Uterus (tissue), 2 donors: ENCODE measurements around the gene TEC.

Experiments
- POLR2A ChIP-seq, 2 donors: fragments of 450-650 bp; IDR thresholded peaks; one replicate each; pipeline ENCODE4 v1.6.1; 2016; ENCODE audit warnings: antibody characterized with exemption in 2 of 2, mild to moderate bottlenecking in 1 of 2, moderate library complexity in 1 of 2
- TF ChIP-seq, protein P1 (sequence below), 4 experiments: fragments of 200-600 bp in 2 of 4; fragments of 450-650 bp in 2 of 4; sonication (generic) in 2 of 4; IDR thresholded peaks; one replicate each; pipeline ENCODE4 v1.5.1; 2016 to 2019; ENCODE audit warnings: antibody characterized with exemption in 4 of 4, mild to moderate bottlenecking in 2 of 4, moderate library complexity in 1 of 4

DNA sequence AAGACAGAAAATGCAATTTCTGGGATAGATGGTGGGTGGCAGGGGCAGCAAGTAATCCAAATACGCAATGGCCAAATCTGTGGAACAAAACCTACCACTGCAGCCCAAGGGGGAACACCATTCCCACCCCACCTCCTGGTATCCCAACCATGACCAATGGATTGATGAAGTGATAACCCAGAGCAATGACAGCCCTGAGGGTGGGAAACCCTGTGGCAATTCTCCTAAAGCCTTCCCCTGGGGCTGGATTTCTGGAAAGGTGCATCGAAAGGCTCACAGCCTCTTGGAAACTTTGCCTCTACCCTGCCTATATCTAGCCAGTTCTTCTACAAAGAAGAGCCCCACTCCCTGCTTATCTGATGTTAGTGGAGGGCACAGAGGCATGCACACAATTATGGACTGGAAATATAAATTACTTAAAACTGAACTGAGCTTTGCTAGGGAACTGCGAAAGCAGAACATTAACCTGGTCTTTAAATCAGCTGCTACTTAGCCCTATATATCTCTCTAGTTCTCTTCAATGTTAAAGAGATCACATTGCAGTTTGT is 75.6 kb downstream of the TEC start:
- TF ChIP-seq POLR2A (IDR thresholded peaks at IDR 0.05), result no peak
- TF ChIP-seq, protein P1, sequence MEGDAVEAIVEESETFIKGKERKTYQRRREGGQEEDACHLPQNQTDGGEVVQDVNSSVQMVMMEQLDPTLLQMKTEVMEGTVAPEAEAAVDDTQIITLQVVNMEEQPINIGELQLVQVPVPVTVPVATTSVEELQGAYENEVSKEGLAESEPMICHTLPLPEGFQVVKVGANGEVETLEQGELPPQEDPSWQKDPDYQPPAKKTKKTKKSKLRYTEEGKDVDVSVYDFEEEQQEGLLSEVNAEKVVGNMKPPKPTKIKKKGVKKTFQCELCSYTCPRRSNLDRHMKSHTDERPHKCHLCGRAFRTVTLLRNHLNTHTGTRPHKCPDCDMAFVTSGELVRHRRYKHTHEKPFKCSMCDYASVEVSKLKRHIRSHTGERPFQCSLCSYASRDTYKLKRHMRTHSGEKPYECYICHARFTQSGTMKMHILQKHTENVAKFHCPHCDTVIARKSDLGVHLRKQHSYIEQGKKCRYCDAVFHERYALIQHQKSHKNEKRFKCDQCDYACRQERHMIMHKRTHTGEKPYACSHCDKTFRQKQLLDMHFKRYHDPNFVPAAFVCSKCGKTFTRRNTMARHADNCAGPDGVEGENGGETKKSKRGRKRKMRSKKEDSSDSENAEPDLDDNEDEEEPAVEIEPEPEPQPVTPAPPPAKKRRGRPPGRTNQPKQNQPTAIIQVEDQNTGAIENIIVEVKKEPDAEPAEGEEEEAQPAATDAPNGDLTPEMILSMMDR (IDR thresholded peaks at IDR 0.05), result no peak
